Trophoblast cell (in vitro differentiated cells and primary cell): ENCODE measurements around the gene GABPB2.

Source experiments
- DNase-seq, 2 donors: peaks; one replicate each; pipeline ENCODE4 v3.0.0-alpha.2; 2016
- H2AFZ ChIP-seq: 2 replicates; pipeline ENCODE4 v1.6.1; 2013; ENCODE audit warnings: low read length, moderate library complexity, mild to moderate bottlenecking; ENCODE audit not compliant: insufficient read depth, poor library complexity
- H2AK5ac ChIP-seq: 2 replicates; pipeline ENCODE4 v1.6.1; 2013; ENCODE audit warnings: mild to moderate bottlenecking, low read length
- H2BK120ac ChIP-seq: 2 replicates; pipeline ENCODE4 v1.6.1; 2013; ENCODE audit warnings: low read length, mild to moderate bottlenecking, moderate library complexity; ENCODE audit not compliant: insufficient read depth, poor library complexity
- H2BK12ac ChIP-seq: 2 replicates; pipeline ENCODE4 v1.6.1; 2013; ENCODE audit warnings: mild to moderate bottlenecking, low read length, moderate library complexity
- H2BK5ac ChIP-seq: 2 replicates; pipeline ENCODE4 v1.6.1; 2013; ENCODE audit warnings: low read length, low read depth, moderate library complexity, mild to moderate bottlenecking; ENCODE audit not compliant: poor library complexity
- H3K14ac ChIP-seq: 2 replicates; pipeline ENCODE4 v1.6.1; 2013; ENCODE audit warnings: mild to moderate bottlenecking, low read length
- H3K18ac ChIP-seq: 2 replicates; pipeline ENCODE4 v1.6.1; 2013; ENCODE audit warnings: mild to moderate bottlenecking, low read length
- H3K23ac ChIP-seq: 2 replicates; pipeline ENCODE4 v1.6.1; 2013; ENCODE audit warnings: low read length
- H3K27ac ChIP-seq: 2 replicates; pipeline ENCODE4 v1.5.1; 2013; ENCODE audit warnings: low read depth, mild to moderate bottlenecking, inconsistent platforms, low read length, moderate library complexity
- H3K27me3 ChIP-seq: 2 replicates; pipeline ENCODE4 v1.6.1; 2013; ENCODE audit warnings: inconsistent platforms, mild to moderate bottlenecking, low read length, moderate library complexity; ENCODE audit not compliant: insufficient read depth
- H3K36me3 ChIP-seq, 2 experiments: 1 replicate in 1 of 2; 2 replicates in 1 of 2; pipeline ENCODE4 v1.6.1; 2013; ENCODE audit warnings: low read length in 2 of 2, mild to moderate bottlenecking in 2 of 2, moderate library complexity in 1 of 2; ENCODE audit not compliant: insufficient read depth in 2 of 2, control insufficient read depth in 1 of 2
- H3K4ac ChIP-seq: 2 replicates; pipeline ENCODE4 v1.6.1; 2013; ENCODE audit warnings: low read depth, mild to moderate bottlenecking, low read length, moderate library complexity
- H3K4me1 ChIP-seq, 2 experiments: 1 replicate in 1 of 2; 2 replicates in 1 of 2; pipeline ENCODE4 v1.6.1; 2013; ENCODE audit warnings: low read length in 2 of 2, mild to moderate bottlenecking in 2 of 2, moderate library complexity in 1 of 2; ENCODE audit not compliant: insufficient read depth in 2 of 2, control insufficient read depth in 1 of 2
- H3K4me2 ChIP-seq: 2 replicates; pipeline ENCODE4 v1.6.1; 2013; ENCODE audit warnings: inconsistent platforms, mild to moderate bottlenecking, low read length, moderate library complexity
- H3K4me3 ChIP-seq: 2 replicates; pipeline ENCODE4 v1.5.1; 2013; ENCODE audit warnings: mild to moderate bottlenecking, low read depth, low read length, inconsistent platforms
- H3K79me1 ChIP-seq: one replicate; pipeline ENCODE4 v1.6.1; 2013; ENCODE audit warnings: low read length
- H3K79me2 ChIP-seq: 2 replicates; pipeline ENCODE4 v1.6.1; 2013; ENCODE audit warnings: low read length, mild to moderate bottlenecking; ENCODE audit not compliant: control insufficient read depth, insufficient read depth, poor library complexity
- H3K9ac ChIP-seq: 2 replicates; pipeline ENCODE4 v1.6.1; 2013; ENCODE audit warnings: mild to moderate bottlenecking, low read length
- H3K9me3 ChIP-seq: 2 replicates; pipeline ENCODE4 v1.6.1; 2013; ENCODE audit warnings: low read depth, mild to moderate bottlenecking, control low read depth, inconsistent platforms, low read length; ENCODE audit not compliant: insufficient read depth
- H4K12ac ChIP-seq: 2 replicates; pipeline ENCODE4 v1.6.1; 2013; ENCODE audit warnings: low read depth, mild to moderate bottlenecking, low read length, moderate library complexity
- H4K8ac ChIP-seq: 2 replicates; pipeline ENCODE4 v1.6.1; 2013; ENCODE audit warnings: low read depth, mild to moderate bottlenecking, low read length, moderate library complexity
- H4K91ac ChIP-seq: one replicate; pipeline ENCODE4 v1.6.1; 2013; ENCODE audit warnings: low read depth, mild to moderate bottlenecking, low read length, moderate library complexity
- WGBS: extraction: QIAGEN DNeasy Blood & Tissue Kit; methylation state at CpG from one replicate; pipeline ENCODE4 v1.1.7; 2013; ENCODE audit warnings: missing lambda C conversion rate; ENCODE audit not compliant: insufficient read length, insufficient coverage; ENCODE audit errors: extremely low coverage; 5-methylcytosine and 5-hydroxymethylcytosine counted together

GABPB2 gene

DNA sequence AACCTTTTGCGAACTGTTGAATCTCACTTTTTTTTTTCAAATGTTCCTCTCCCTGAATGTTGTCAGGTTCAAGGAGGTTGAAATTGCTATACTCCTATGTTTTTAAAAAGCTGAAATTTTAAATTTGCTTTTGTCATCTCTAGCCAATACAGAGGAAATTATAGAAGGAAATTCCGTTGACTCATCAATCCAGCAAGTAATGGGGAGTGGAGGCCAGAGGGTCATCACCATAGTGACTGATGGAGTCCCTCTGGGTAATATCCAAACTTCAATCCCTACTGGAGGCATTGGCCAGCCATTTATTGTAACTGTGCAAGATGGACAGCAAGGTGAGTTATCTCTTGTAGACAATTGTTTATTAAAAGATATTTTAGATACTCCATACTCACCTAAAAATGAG is 36.3 kb downstream of the GABPB2 start:
- Histone ChIP-seq H2AK5ac (no peak overlapping the region), H3K9ac (no peak overlapping the region), H3K18ac (no peak overlapping the region), H4K91ac (no peak overlapping the region), H4K8ac (no peak overlapping the region), H3K79me2 (no peaks in the 10 kb centered on the region), H2BK5ac (no peak overlapping the region), H3K23ac (no peak overlapping the region), H3K79me1 (no peaks in the 10 kb centered on the region), H3K4me1 (no peaks in the 10 kb centered on the region), H3K36me3 (no peaks in the 10 kb centered on the region), H3K4me3 (no peak overlapping the region), H3K14ac (no peak overlapping the region), H3K4me2 (no peak overlapping the region), H3K27ac (no peak overlapping the region), H2BK120ac (no peak overlapping the region), H2BK12ac (no peak overlapping the region), H3K27me3 (no peaks in the 10 kb centered on the region), H2AFZ (no peak overlapping the region), H3K4ac (no peak overlapping the region), H3K9me3 (no peaks in the 10 kb centered on the region), H4K12ac (no peak overlapping the region)
- DNase-seq, result no peak
- WGBS, result no CpG with 5 or more reads among the region's 2 CpGs

DNA sequence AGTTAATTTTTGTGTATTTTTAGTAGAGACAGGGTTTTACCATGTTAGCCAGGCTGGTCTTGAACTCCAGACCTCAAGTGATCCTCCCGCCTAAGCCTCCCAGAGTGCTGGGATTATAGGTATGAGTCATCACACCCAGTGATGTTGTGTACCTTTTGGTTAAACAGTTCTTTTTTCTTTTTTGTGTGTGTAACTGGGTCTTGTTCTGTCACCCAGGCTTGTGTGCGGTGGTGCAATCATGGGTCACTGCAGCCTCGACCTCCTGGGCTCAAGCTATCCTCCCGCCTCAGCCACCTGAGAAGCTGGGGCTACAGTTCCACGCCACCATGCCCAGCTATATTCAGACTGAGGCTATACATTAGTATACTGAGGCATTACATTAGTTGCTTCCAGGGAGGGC is 37.8 kb downstream of the GABPB2 start:
- Histone ChIP-seq H3K27me3 (no peaks in the 10 kb centered on the region), H2BK12ac (no peak overlapping the region), H2BK5ac (no peak overlapping the region), H3K4ac (no peak overlapping the region), H3K79me2 (no peaks in the 10 kb centered on the region), H3K14ac (no peak overlapping the region), H2AFZ (no peak overlapping the region), H2AK5ac (no peak overlapping the region), H3K4me3 (no peak overlapping the region), H3K79me1 (no peaks in the 10 kb centered on the region), H4K12ac (no peak overlapping the region), H3K9me3 (no peaks in the 10 kb centered on the region), H3K4me2 (no peak overlapping the region), H3K23ac (no peak overlapping the region), H2BK120ac (no peak overlapping the region), H3K4me1 (no peaks in the 10 kb centered on the region), H3K18ac (no peak overlapping the region), H3K36me3 (no peaks in the 10 kb centered on the region), H4K91ac (no peak overlapping the region), H4K8ac (no peak overlapping the region), H3K27ac (no peak overlapping the region), H3K9ac (no peak overlapping the region)
- no CpG with 5 or more reads among the region's 5 CpGs for WGBS
- DNase-seq, result no peak

DNA sequence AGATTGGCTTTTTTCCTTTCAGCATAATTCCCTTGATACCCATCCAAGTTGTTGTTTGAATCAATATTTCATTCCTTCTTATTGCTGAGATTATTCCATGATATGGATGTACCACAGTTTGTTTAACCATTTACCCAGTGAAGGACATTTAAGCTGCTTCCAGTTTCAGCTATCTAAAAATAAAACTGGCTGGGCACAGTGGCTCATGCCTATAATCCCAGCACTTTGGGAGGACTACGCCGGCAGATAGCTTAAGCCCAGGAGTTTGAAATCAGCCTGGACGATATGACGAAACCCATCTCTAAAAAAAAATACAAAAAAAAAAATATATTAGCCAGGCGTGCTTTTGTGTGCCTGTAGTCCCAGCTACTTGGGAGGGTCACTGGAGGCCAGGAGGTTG is 43.3 kb downstream of the GABPB2 start:
- H3K9me3 ChIP-seq, result no peaks in the 10 kb centered on the region
- no peak overlapping the region for H3K27ac ChIP-seq
- no peak for DNase-seq
- no peak overlapping the region for H3K18ac ChIP-seq
- no peaks in the 10 kb centered on the region for H3K27me3 ChIP-seq
- no peak overlapping the region for H2BK12ac ChIP-seq
- H3K9ac ChIP-seq, result no peak overlapping the region
- no peak overlapping the region for H4K91ac ChIP-seq
- no peak overlapping the region for H3K4ac ChIP-seq
- no peaks in the 10 kb centered on the region for H3K36me3 ChIP-seq
- H4K8ac ChIP-seq, result no peak overlapping the region
- WGBS, result no CpG with 5 or more reads among the region's 5 CpGs
- no peak overlapping the region for H3K4me2 ChIP-seq
- no peak overlapping the region for H2BK5ac ChIP-seq
- H3K4me1 ChIP-seq, result no peaks in the 10 kb centered on the region
- no peak overlapping the region for H3K14ac ChIP-seq
- no peak overlapping the region for H2AK5ac ChIP-seq
- no peak overlapping the region for H4K12ac ChIP-seq
- no peaks in the 10 kb centered on the region for H3K79me2 ChIP-seq
- H2BK120ac ChIP-seq, result no peak overlapping the region
- no peaks in the 10 kb centered on the region for H3K79me1 ChIP-seq
- H2AFZ ChIP-seq, result no peak overlapping the region
- no peak overlapping the region for H3K4me3 ChIP-seq
- no peak overlapping the region for H3K23ac ChIP-seq

DNA sequence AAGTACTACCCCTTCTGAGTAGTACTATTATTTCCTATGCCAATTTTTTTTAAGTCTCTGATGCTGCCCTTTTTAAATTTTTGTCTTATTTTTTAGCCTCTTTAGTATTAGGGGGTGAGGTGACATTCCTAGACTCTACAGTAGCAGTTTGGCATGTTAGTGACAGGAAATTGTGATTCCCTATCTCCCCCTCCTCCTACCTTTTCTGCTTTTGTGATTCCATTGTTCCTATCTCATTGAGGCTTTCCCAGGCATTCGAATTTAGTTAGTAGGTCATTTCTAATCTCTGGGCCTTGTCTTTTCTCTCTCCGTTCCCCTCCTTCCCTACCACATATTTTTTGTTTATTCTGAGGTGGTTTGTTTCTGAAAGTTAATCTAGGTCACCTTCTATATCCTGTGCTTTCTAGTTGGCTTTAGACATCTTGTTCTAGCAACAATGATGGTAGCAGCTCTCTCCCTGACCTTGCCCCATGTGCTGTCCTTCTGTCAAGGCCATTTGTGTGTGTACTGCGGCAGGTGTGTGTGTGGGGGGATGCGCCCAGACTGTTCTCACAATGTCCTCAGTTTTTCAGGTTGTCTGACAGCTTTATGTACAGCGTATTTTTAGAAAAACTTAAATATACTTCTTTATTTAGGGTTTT is 54.3 kb downstream of the GABPB2 start:
- H4K91ac ChIP-seq, result no peak overlapping the region
- H2BK5ac ChIP-seq, result no peak overlapping the region
- no peak overlapping the region for H3K4ac ChIP-seq
- H3K4me3 ChIP-seq, result no peak overlapping the region
- H2BK120ac ChIP-seq, result no peak overlapping the region
- WGBS, result no CpG with 5 or more reads among the region's 5 CpGs
- H3K27ac ChIP-seq, result no peak overlapping the region
- H4K12ac ChIP-seq, result no peak overlapping the region
- H3K9ac ChIP-seq, result no peak overlapping the region
- no peak overlapping the region for H2BK12ac ChIP-seq
- H3K14ac ChIP-seq, result no peak overlapping the region
- no peak overlapping the region for H2AK5ac ChIP-seq
- no peaks in the 10 kb centered on the region for H3K9me3 ChIP-seq
- no peak overlapping the region for H3K18ac ChIP-seq
- H3K4me1 ChIP-seq, result peaks cover 0 to 2% of the 10 kb centered on the region in 2 experiments
- no peak overlapping the region for H3K4me2 ChIP-seq
- no peaks in the 10 kb centered on the region for H3K36me3 ChIP-seq
- H3K23ac ChIP-seq, result peak overlapping the region; percentile 80
- H3K79me2 ChIP-seq, result no peaks in the 10 kb centered on the region
- H4K8ac ChIP-seq, result no peak overlapping the region
- no peak for DNase-seq
- no peaks in the 10 kb centered on the region for H3K79me1 ChIP-seq
- H2AFZ ChIP-seq, result no peak overlapping the region
- H3K27me3 ChIP-seq, result no peaks in the 10 kb centered on the region
